DMS79 treated with DMSO at 0.1 percent for 48 hours (cell line): ENCODE results near the gene SSR3.
"Not testable (repeated sequence)": the region's sequence is repeated elsewhere in the genome, so short reads cannot be mapped to it uniquely, and the experiment has no call there.

Source experiments
- DNase-seq: peaks from one replicate; lab custom pipeline; 2025; lab: John Stamatoyannopoulos, UW

Gene SSR3

DNA sequence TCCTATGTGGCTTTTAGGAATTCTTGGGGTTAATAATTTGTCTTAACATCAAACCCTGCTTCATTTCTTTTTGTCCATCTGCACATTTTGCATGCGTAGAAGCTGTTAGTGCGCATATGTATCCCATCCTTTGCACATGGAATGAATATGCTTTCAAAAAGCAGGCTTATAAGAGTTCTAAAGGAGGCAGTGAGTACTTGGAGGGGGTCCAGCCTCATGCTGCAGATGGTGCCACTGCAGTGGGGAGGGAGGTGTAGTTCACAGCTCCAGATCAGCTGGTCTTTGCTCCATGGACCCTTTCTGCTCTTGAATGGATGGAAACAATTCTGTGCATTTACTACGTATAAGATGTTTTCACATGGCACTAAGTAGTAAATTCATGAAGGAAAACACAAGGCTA, 20.7 kb upstream of the SSR3 start:
- no peak for DNase-seq

DNA sequence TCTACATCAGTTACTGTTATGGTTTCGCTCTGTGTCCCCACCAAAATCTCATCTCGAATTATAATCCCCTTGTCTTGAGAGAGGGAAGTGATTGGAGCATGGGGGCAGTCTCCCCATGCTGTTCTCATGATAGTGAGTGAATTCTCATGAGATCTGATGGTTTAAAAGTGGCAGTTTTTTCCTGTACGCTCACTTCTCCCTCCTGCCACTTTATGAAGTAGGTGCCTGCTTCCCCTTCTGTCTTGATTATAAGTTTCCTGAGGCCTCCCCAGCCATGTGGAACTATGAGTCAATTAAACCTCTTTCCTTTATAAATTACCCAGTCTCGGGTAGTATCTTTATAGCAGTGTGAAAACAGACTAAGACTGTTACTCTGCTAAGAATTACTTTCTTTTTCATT, 15.0 kb upstream of the SSR3 start:
- DNase-seq: not testable (repeated sequence)

DNA sequence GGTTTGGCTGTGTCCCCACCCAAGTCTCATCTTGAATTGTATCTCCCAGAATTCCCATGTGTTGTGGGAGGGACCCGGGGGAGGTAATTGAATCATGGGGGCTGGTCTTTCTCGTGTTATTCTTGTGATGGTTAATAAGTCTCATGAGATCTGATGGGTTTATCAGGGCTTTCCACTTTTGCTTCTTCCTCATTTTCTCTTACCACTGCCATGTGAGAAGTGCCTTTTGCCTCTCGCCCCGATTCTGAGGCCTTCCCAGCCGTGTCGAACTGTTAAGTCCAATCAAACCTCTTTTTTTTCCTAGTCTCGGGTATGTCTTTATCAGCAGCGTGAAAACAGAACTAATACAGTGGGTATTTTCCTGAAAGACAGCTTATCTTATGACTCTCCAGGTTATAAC, 14.1 kb upstream of the SSR3 start:
- DNase-seq: not testable (repeated sequence)

DNA sequence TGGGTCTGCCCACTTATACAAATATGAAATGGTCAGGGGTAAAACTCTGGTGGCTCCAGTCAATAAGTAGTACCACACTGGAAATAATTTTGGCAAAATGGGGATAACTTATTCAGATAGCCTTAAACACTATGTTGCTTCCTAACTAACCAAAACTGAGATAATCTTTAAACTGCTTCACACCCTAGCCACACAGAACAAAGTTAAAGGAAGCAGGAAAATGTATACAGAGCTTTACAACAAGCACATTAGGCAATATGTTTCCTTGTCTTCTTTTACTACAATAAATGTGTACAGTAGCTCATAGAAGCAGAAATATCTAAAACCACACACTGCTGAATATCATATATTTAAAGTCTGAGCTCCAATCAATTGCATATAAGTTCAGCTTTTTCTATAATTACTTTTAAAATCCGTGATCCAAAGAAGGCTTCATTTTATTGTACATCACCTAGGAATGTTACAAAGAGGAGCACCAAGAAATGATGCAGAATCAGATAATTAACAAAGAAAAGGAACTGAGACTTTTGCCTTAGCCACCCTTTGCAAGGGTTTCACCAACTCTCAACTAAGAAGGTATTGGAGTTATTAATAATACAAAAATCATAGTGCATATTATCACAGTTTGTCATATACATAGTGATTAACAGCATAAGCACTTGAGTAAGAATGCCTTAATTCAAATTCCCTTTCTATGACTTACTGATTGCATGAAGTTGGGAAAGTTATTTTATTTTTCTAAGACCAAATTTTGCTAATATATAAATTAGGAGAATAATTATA, 9.2 kb upstream of the SSR3 start:
- no peak for DNase-seq

DNA sequence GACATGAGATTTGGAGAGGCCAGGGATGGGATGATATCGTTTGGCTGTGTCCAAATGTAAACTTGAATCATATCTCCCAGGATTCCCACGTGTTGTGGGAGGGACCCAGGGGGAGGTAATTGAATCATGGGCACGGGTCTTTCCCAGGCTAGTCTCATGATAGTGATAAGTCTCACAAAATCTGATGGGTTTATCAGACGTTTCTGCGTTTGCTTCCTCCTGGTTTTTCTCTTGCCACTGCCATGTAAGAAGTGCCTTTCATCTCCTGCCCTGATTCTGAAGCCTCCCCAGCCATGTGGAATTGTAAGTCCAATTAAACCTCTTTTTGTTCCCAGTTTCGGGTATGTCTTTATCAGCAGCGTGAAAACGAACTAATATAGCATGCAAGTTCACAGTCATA, 7.6 kb upstream of the SSR3 start:
- DNase-seq: not testable (repeated sequence)

DNA sequence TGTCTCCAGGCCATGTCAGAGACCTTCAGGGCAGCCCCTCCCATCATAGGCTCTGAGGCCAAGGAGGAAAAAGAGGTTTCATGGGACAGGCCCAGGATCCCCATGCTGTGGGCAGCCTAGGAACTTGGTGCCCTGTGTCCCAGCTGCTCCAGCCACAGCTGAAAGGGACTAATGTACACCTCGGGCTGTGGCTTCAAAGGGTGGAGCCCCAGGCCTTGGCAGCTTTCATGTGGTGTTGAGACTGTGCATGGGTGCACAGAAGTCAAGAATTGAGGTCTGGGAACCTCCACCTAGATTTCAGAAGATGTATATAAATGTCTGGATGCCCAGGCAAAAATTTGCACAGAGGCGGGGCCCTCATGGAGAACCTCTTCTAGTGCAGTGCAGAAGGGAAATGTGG, 6.6 kb upstream of the SSR3 start:
- no peak for DNase-seq

DNA sequence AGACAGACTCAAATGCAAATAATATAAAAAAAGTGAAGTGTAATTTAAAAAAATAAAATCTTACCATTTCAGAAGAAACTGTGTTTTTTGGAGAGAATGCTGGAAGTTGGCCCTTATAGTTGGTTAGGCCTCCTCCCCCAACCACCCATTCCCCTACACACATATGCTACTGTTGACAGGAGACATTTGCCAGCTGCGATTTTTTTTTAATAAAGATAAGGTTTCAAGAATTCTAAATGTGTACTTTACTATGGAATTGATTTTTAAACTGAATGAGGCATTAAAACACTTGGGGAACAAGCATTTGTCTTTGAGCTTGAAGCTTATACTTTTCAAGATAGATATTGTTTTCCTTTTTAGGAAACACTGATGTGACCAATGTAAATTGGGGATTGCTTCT, 4.4 kb upstream of the SSR3 start:
- no peak for DNase-seq

DNA sequence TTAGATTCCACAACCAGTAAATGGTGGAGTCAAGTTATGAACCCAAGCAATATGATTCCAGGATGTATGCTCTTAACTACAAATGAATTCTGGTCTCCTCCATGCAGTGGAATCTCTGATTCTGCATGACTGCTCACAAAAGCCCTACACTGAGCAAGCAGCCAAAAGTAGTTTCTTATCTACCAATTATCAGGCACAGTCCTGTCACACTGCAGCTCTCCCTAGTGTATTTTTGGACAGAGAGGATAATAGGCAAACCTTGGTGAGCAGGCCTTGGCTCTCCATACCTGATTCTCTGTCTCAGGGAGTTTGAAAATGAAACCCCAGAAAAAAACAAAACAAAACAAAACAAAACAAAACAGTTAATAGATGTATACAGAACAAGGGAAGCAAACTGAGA, 3.5 kb upstream of the SSR3 start:
- DNase-seq: no peak

DNA sequence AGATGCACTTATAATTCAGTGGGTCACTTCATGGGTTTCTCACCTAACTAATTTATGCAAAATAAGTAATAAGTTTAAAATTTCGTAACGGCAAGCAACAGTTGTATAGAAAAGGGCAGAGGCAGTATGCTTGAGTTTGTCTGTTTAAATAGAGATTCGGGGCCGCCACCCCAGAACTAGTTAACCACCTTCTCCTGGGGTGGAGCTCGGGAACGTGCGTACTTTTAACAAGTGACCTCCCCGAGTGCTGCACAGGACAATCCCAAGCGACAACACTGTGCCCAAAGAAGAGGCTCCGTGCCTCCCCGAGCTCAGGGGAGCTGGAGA, 439 bp downstream of the SSR3 start:
- no peak for DNase-seq

DNA sequence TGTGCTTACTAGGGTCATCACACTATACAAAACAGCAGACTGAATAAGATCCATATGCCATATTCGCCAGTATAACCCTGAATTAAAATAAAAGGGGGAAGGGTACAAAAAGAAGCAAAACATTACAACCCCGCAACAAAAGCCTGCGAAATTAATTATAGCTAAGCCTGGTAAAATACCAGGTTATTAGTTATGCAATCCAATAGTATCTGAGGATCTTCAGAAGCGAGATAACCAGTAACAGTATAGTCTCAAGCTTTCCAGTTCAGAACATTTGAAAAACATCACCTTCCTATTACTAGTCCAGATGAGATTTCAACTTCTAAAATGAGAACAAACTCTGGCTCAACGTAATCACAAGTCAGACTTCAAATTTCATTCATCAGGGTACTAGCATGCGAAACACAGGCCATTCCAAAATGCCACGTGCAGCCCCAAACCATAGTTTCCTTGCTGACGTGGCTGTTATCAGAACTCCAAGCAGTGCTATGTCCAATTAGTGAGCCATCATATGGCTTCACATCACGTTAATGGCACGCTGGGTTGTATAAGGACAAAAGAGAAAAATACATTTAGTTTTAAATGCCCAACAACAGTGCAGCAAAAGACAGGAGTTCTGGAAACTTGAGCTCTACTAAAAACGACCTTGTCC, 1.1 kb downstream of the SSR3 start:
- DNase-seq: peak; percentile 9

DNA sequence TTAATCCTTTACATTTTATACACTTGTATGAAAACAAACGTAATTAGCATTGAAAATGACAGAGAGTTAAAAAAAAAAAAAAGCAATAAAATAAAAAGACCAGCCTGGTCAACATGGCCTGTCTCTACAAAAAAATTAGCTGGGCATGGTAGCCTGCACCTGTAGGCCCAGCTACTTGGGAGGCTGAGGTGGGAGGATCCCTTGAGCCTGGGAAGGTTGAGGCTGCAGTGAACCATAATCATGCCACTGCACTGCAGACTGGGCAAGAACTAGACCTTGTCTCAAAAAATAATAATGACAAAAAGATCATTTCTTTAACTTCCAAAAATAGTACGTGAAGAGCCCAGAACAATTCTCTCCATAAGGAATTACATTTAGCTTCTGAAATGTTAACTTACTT, 1.9 kb downstream of the SSR3 start:
- DNase-seq: no peak

DNA sequence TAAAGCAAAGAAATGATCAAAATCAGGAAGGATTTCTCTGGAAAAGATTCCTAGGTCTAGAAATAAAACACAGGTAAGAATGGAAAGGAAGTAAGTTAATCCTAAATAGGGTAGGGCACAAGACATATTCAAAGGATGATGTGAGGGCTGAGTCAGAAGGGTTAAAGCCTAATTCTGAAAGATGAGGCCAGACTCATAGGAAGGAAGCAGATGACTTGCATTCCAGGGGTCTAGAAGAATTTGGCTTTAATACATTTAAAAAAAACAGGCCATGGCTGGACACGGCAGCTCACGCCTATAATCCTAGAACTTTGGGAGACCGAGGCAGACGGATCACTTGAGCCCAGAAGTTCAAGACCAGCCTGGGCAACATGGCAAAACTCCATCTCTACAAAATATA, 3.2 kb downstream of the SSR3 start:
- no peak for DNase-seq

DNA sequence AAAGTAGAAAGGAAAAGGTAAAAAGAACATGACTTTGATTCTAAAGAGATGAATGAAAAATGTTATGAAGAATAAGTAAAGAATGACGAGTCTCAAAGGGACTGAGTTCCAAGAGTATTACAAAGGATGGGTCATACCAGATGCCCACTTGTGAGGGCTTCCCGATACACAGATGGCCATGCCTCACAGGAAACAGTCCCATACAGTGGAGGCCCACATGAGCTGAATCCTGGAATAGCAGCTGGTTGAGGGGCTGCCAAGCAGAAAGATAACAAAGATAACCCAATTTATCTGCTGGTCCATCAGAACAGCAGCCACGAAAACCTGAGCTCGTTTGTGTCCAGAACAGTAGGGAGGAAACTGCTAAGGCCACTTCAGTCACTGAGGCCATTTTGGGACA, 3.7 kb downstream of the SSR3 start:
- DNase-seq: no peak

DNA sequence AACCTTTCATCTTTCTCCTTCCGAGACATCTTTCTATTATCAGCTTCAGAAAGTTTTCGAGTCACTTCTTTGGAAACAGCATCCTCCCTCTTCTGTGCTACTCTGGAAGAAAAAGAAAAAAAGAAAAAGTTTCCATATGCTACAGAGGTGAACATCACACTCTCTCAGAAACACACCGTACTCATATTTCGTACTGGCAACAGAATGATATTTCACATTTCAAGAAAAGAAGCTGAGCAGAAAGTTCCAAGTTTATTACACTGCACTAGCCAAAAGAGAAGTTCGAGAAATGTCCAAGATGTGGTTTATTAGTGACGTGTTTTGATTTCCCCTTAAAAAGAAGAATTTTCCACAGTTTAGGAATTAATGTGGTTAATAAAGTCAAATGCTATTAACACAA, 6.0 kb downstream of the SSR3 start:
- DNase-seq: no peak

DNA sequence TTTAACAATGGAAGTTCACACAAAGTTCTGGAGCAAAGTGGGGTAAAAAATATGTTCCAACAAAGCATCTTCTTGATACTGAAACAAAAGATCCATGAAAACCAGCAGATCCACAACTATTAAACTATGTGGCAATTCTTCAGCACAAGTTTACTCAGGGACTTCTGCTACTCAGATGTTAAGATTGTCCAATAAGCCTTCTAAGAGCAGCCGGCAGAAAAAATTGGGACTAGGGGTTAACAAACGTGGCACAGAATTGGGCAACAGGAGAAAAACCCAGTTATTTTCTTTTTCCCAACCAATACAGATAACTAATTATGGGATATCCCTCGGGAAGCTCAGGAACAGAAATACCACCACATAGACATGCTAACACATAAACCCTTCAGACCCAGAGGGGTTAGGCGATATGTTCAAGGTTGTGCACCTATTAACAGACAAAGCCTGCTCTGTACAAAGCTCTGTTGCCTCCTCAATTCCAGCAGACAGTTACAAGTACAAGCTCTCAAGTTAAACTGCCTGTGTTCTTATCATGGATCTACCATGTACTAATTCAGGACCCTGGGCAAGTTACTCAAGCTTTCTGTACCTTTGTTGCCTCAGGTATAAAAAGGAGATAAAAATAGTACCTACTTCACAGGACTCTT, 6.8 kb downstream of the SSR3 start:
- DNase-seq: no peak

DNA sequence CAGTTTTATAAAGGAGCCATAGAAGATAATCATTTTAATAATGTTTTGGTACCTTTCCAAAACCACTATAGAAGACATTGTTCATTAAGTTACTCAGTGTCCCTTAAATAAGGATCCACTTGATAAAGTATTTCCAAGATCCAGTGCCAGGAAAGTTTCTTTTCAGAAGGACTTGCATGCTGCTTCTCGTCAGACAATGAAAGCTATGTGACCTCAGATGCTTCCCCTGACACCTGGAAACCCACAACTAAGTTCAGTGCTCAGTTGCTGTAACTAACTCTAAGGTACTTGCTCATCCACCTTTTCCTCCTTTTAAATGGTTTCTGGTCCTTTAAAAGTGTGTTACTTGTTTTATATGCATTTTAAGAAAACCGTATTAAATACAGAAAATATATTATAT, 7.3 kb downstream of the SSR3 start:
- no peak for DNase-seq

DNA sequence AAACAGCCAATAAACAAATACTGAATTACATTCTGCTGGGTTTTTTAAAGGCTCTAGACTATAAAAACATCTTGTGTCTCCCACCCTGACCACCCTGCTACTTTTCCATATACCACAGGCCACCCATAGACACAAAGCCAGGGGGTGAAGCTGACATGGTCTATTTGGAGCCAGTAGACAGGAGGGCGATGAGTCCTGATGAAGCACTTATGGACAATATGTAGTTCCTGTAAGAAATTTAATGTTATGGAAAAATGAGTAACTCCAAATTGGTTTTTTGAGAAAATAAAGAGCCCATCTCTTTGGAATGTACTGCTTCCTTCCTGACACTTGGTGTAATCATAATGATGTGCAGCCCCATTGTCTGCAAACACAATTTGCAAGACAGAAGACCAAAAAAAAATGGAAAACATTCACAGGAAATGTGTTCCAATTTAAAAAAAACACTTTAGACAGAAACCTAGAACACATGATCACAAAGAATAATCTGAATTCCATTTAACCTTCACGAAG, 11.8 kb downstream of the SSR3 start:
- DNase-seq: no peak

DNA sequence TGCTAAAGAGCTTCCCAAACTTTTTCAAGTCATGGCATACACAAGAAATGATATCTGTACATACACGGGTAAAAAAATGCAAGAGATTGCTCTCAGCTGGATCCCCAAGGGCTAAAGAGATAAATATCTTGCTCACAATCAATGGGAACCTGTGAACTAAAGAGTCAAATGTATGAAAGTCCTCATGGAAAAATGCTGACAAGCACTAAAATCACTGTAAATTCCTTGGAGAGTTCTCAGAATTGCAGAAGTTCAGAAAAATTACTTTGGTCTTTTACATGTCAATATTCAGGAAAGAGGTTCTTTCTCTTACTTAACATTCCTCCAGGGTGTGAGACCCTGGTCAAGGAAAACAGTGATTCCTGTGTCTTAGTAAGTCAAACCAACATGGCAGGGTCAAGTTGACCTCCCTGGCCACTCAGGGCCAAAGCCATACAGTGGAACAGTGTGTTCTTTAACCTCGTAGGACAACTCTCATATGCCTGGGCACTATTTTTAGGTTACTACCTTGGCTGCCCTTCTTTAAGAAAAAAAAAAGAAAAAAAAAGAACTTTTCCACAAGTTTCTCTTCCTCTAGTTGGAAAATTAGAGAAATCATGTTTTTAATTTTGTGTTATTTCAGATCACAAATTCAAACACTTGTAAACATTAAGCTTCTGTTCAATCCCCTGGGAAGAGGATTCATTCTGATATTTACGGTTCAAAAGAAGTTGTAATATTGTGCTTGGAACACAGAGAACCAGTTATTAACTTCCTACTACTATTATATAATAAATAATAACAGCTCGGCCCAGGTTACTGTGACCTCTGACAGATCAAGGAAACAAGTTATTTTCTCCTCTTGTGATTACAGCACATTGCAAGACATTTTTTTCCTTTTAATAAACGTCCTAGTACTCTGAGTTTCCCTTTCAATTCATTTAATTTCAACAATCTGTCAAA, 12.5 kb downstream of the SSR3 start:
- no peak for DNase-seq

DNA sequence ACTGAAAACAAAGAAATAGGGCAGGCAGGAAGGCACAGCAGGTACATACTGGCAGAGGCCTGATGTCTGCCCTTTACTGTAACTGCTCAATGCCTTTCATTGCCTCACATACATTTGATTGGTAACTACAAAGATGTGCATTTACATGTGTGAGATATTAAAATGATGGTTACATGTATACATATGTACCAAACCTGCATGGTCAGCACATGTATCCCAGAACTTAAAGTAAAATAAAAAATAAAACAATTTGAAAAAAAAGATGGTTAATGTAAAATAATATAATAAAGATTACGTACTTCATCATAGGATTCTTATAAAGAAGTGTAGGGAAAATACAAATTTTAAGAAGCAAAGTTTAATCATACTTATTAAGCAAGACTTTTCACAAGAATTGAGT, 15.1 kb downstream of the SSR3 start:
- DNase-seq: no peak

DNA sequence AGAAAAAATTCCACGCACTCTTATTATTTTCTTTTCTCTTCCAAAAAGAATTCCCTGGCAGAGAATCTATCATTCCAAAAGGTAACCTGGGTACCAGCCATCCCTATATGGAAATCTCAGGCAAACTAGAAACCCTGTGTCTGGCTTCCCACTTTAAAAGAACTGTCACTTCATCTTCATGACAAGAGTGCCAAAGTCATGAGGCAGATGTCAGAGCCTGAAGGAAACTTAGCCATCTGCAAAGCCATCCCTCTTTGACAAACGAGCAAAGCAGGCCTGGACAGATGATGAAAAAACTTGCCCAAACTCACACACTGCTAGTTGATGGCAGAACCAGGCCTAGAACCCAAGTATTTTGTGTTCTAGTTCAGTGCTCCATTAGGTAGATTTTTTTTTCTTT, 15.9 kb downstream of the SSR3 start:
- no peak for DNase-seq

DNA sequence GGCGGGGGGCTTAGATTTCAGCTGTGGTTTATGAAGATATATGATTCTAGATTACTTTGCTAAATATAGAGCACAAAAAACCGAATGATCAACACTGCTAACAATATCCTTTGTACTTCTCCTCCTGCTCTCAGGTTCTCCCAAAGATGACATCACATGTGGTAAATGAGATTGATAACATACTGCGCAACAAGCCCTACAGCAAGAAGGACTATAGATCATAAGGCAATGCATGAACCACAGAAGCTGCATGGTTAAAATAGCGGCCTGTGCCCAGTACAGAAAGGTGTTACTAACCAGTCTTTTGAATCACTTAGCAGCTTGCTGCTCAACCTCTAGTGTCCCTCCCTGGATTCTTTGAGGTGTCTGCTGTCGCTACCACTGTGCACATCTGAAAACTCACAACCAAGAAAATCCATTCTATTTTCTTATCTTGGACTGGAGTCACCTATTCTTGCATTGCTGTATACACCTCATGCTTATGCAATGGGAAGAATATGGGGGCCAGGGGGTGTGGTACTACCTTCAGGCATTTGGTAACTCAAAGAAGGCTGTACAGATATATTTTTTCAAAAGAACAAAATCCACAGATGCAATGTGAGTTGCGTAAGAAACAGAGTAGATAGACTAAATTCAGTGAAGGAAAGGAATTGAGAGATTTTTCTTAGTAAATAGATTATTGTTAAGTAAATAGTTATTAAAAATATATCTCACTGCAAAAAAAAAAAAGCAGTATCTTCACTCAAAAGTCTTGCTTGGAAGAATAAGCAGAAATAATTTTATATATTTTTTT, 18.2 kb downstream of the SSR3 start:
- no peak for DNase-seq
